ENCODE measurements around the gene GSTO2. TPM values are rescaled to one million over a fixed set of nuclear protein-coding genes. Genes with fewer than 3 reads are reported as not detected.

Gene GSTO2
- total RNA-seq, 1 donor from 2014 or later, result 2.0 TPM

DNA sequence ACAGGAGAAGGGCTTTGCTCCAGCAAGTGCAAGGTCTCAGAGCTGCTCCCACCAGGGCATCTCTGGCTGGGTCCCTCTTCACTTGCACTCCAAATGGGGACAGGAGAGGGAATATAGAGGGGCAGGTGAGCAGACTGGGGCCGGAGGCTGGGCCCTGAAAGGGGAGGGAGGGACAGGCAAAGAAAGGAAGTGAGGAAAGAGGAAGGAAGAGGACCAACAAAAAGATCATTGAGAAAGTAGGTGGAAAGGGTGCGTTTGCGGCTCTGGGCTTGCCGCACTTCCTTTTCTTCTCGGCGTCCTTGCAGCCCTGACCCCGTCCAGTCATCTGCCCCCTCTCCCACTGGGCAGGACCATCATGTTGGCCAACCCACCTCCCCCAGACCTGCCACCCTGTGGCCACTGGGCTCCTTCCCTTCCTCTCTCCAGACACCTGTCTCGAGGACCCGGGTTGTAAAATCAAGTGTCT is 55.3 kb downstream of the GSTO2 start:
- DNase-seq (ENCODE audit: extremely low read depth, low read depth, low spot score), result no peak

DNA sequence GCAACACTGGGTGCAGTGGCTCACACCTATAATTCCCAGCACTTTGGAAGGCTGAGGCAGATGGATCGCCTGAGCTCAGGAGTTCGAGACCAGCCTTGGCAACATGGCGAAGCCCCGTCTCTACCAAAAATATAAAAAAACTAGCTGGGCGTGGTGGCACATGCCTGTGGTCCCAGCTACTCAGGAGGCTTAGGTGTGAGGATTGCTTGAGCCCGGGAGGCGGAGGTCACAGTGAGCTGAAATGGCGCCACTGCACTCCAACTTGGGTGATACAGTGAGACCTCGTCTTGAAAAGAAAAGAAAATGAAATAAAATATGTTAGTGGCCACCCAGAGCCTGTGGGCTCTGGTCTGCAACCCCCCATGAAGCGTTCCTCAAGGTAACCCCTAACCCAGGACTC is 55.9 kb downstream of the GSTO2 start:
- no peak for DNase-seq (ENCODE audit: extremely low read depth, low read depth, low spot score)

GRCh38 chr10:104325436-104326435 is 56.8 kb downstream of the GSTO2 start:
- no peak for DNase-seq (ENCODE audit: extremely low read depth, low read depth, low spot score)

DNA sequence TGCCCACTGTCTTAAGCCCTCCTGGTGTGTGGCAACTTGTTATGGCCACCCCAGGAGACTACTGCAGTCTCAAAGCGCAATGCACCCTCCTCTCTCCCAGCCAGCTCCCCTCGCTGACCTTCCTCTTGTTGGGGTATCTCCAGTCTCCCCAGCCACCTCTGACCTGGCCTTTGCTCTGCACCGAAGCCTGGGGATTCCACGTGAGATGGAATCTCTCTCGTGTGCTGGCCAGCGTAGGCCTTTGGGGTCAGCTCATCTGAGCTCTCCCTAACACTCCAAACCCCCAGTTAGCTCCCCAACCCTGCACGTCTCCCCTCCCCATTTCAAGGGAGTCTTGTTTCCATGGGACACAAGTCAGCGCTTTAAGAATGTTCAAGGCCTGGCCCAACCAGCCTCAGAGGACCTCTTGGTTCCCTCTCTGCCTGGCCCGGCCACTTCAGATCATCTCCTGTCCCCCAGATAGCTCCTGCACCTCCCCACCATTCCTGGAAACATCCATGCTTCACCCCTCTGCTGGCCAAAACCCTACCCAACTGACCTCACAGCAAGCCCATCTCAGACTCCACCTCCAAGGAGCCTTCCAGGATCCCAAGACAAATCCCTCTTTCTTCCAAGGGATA is 58.1 kb downstream of the GSTO2 start:
- no peak for DNase-seq (ENCODE audit: extremely low read depth, low read depth, low spot score)

DNA sequence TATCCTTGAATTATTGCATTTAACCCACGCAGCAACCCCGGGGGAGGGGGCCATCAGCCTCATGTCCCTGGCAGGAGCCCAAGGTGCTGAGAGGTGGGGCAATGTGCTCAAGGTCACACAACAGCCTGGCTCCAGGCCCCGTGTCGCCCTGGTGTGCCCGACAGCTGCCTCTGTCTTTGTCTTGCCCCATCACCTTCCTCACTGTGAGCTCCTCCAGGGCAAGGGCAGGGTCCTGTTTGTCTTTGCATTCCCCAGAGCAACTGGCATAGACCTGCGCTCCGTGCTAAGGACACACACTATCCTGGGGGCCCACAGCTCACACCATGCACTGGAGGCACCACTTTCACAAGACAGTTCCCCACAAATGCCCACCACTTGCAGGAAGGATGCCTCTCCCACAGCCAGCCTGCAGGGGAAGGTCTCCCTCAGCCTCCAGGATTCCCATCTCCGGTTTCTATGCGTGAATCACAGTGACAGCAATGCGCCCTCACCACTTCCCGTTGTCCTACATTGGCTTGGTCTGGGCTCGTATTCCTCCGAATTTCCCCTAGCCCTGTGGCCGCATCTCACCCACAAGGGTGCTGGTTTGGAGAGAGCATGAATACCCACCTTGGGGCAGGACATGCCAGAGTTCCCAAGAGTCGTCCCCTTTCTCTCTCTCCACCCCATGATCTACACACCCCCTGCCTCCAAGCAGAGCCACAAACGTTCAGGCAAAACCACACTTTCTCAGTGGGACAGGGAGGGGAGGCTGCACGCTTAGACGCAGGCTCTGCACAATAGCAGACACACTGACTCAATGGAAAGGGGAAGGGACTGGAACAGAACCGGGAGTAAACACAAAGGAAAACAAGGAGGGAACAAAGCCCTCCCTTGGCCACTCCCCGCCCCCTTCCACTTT is 59.0 kb downstream of the GSTO2 start:
- no peak for DNase-seq (ENCODE audit: extremely low read depth, low read depth, low spot score)

DNA sequence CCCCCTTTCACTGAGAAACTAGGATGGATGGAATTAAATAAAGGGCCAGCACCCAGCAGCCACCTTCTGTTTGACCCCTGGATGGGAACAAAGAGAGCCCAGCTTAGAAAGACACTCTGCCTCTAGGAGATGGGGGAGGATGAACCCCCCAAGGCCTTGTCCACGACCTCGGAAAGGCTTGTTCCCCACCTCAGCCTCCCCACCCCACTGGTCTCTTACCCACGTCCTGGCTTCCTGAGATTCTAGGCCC is 59.6 kb downstream of the GSTO2 start:
- no peak for DNase-seq (ENCODE audit: extremely low read depth, low read depth, low spot score)

DNA sequence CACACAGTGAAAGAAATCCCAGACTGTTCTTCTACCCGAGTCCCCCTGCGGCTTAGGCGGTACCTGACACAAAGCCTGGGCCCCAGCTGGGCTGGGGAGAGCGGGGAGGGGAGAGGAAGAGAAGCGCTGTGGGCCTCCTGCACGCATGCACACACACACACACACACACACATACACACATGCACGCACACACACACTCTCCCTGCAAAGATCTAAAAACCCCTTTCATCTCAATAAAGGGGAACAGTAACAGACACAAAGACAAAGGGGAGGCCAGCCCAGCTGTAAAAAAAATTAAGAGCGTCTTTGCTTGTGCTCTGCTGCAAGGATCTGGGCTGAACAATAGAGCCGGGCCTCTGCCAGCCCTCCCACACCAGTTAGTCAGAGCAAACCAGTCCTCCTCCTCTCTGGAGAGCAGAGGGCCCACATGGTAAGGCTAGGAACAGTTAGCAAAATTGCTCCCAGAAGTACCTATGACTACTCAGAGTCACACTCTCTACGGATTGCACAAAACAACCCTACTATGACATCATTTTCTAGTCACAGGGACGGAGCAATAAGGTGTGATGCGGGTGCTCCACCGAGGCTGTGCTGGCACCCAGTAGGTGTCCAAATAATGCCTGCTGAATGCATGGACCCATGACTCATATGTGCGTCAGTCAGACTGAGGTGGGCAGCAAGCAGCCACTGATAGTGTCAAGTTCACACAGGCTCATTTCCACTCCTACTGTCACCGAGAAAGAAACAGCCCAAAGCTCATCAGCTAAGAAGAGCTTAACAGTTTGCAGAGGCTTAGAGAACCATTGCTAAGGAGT is 60.1 kb downstream of the GSTO2 start:
- no peak for DNase-seq (ENCODE audit: extremely low read depth, low read depth, low spot score)

DNA sequence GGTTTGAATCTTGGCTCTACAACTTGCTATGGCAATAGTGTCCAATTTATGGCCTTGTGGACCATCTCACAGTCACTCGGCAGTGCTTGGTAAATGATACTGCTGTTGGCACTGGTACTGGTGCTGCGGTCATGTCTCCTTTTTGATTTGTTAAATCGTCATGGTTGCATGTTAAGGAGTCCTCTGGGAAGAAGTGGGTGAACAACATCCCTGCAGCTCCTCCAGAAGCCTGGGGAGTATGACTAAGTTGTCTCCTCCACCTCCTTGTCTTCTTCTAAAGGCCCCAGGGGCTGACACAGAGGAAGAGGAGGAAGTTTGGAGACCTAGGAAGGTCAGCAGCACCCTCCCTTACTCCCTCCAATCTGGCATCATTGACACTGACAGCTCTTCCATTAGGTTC is 60.8 kb downstream of the GSTO2 start:
- DNase-seq (ENCODE audit: extremely low read depth, low read depth, low spot score), result no peak

- DNase-seq (ENCODE audit: extremely low read depth, low read depth, low spot score), result no peak
Observed at GRCh38 chr10:104330168-104331110, 61.5 kb downstream of the GSTO2 start.

GRCh38 chr10:104331208-104331838 is 62.3 kb downstream of the GSTO2 start:
- DNase-seq (ENCODE audit: extremely low read depth, low read depth, low spot score), result no peak

DNA sequence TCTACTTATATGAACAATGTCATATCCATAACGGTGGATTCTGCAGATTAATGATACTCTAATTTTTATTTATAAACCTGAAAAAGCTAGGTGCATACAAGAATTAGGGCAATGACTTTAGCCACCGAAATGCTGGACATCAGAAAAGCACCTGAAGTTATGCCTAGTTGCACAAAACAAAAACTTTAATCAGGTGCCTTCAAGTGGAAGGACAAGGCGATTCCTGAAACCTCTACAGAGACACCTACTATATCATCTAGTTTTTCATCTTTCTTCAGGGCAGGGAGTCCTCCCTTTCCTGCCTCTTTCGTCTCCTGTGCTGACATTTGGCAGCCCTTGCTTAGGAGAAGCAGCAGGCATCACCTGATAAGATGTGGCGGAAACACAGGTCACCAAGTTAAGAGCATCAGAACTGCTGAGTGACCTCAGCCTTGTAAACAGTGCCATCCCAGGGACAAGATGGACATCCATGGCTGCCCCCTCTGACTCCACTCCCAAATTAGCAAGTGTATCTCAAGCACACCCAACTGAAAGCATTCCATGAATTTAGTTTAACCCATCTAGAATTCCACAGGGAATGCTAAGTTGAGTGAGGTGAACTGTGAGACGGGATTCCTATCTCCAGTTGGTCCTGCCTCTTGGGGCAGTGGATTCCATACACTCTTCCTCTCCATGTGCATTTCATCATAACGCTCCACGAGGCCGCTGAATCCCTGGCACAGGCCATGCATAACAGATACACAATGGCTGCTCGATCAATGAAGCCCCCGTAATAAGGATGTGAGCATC is 63.5 kb downstream of the GSTO2 start:
- no peak for DNase-seq (ENCODE audit: extremely low read depth, low read depth, low spot score)

DNA sequence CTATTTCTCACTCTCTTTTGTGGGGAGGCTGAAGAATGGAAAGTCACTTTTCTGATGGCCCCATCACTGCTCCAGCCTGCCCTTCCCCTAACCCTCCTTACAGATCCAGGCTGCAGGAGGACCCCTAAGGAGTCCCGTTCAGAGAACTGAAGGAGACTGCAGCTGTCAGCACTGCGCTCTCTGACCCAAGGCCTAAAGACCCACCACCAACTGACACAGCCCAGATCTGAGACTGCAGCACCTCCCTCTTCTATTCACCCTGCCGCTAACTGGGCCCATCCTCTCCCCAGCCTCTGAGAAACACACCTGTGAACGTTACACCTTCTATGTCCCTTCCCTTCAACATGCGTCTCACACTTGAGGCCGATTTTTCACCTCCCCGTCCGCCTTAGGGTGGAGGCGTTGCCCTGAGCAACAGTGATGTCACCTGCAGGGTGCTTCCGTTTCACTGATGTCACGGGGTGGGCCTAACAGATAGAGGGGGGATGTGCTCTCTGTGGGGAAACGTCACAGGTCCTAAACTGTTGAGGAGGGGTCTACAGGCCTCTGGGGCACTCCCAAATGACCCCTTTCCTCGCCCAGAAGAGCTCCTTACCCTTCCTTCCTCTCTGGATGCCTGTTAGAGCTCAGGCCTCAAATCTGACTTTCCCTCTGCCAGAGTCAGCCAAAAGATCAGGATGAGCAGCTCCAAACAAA is 64.2 kb downstream of the GSTO2 start:
- no peak for DNase-seq (ENCODE audit: extremely low read depth, low read depth, low spot score)

DNA sequence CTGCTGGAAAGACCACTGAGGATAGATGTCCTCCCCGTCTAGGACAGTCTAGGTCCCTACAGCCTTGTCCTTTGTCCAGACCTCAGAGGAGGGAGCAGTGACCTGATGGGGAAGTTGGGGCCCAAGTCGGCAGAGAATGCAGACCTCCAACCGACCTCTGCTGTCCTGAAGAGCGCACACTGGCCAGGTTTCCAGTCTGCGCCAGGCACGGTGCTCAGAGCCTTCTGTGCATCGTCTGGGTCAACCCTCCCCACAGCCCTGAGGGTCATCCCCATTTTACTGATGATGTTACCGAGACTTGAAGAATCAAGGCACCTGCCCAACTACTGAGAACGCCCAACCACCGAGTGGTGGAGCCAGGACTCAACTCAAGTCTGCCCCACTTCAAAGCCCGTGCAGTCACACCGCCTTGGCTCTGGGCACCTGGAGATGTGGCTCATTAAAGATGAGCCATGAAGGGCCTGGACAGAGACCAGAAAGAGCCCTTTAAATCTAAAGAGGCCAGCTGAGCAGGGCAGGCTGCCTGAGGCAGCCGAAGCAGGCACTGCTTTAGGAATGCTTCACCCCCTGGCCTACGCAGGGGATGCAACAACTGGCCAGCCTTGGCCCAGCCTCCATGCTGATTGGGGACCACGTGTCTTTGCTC is 64.9 kb downstream of the GSTO2 start:
- no peak for DNase-seq (ENCODE audit: extremely low read depth, low read depth, low spot score)

- DNase-seq (ENCODE audit: extremely low read depth, low read depth, low spot score), result no peak
Observed at GRCh38 chr10:104334561-104334960, 65.6 kb downstream of the GSTO2 start.

DNA sequence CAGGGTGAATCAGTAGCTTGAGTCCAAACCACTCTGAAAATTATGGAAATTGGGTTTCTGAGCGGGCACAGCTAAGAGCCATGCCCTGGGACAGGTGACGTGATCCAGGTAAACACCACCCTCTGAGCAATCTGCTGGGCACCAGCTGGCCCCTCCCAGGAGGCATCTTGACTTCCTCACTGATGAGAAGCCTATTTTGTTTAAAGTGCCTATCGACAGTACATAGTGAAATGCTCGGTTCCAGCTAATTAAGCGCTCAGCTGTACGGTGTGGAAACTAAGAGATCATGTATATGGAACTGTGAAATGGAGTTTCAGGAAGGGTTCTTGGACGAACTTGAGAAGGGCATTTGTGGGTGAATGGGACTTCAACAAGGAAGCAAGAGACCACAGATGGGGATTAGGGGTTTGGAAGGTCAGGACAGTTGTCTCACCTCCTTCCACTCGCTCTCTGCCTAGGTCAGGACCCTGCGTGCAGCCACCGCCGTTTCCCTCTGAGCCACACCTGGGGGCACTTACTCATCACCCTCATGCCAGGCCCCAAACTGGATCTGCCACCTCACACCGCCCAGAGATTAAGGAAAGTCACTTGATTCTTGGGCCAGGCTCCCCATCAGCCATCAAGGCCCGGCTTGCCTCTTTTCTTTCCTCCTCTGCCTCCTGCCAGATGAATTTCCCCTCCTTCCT is 66.1 kb downstream of the GSTO2 start:
- no peak for DNase-seq (ENCODE audit: extremely low read depth, low read depth, low spot score)

DNA sequence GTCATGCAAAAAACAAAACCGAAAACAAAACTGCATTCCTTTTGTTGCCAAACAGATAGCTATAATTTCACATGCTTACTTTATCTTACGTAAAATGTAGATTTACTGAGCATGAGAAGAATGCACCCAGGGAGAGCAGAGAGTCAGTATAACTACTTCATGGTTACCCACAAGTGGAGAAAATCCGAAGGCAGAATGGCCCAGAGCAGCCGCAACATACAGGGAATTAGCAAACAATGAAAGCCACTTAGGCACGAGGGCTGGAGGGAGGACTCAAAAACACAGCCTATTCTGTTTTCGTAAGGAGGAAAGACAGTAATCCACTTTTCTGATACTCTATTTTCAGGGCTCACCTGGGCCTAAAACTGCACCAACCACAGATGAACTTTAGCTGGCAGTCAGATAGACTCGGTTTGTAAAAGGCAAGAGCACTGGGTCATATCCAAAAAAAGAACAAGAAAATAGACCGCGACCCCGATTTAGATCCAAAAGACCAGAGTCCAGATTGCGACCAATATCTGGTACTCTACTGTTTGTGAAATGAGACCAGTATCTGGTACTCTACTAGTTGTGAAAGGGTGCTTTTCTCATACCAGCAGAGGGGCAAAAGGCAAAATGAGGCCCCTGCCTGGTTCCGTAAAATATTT is 68.0 kb downstream of the GSTO2 start:
- DNase-seq (ENCODE audit: extremely low read depth, low read depth, low spot score), result no peak
